ENCODE results near the gene ANKS1B. TPM values are rescaled to one million over a fixed set of nuclear protein-coding genes. Genes with fewer than 3 reads are reported as not detected.

Gene ANKS1B
- total and polyA plus RNA-seq, 2 of the 4 experiments (the other 2 are of a cell fraction), result 0.17 to 0.18 TPM

DNA sequence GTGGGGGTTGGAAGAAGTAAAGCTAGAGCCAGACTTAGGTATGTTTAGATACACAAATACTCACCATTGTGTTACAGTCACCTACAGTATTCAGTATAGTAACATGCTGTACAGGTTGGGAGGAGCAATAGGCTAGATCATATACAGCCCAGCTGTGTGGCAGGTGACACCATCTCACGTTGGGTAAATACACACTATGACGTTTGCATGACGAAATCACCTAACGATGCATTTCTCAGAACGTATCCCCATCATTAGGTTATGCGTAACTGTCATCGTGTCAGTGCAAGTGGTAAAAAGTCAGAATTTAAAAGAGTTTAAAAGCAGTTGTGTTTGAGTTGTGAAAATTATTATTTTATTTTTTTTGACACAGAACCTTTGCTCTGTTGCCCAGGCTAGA is 1172.5 kb downstream of the ANKS1B start:
- no peak overlapping the region for H2BK120ac ChIP-seq (ENCODE audit: low read depth, low read length)
- TF ChIP-seq CHD1 (IDR thresholded peaks at IDR 0.05; ENCODE audit: low read depth, low read length) (no peak), SMC3 (IDR thresholded peaks at IDR 0.05; ENCODE audit: low read depth, low read length) (no peak), MXI1 (IDR thresholded peaks at IDR 0.05; ENCODE audit: borderline replicate concordance, low read depth, low read length) (no peak), POLR2A (IDR thresholded peaks at IDR 0.05; ENCODE audit: low read depth, low read length) (no peak)
- H3K4me1 ChIP-seq (ENCODE audit: control insufficient read depth, insufficient read depth, low read length), result no peaks in the 10 kb centered on the region
- no peak overlapping the region for H3K23ac ChIP-seq (ENCODE audit: low read depth, low read length)
- no peak overlapping the region for H3K56ac ChIP-seq (ENCODE audit: extremely low read depth, insufficient read depth, low read length)
- H2AK5ac ChIP-seq (ENCODE audit: low read depth, low read length), result no peak overlapping the region
- ATAC-seq (ENCODE audit: low read depth), result no peak
- no peak overlapping the region for H3K4me3 ChIP-seq (ENCODE audit: insufficient read depth, low read depth, low read length)
- no peak overlapping the region for H4K5ac ChIP-seq (ENCODE audit: low read depth, low read length)
- H4K20me1 ChIP-seq (ENCODE audit: insufficient read depth, low read length), result no peaks in the 10 kb centered on the region
- H3K27me3 ChIP-seq (ENCODE audit: control insufficient read depth, insufficient read depth, low read length), result no peaks in the 10 kb centered on the region; the same call in 1 of the 2 replicates
- H3K18ac ChIP-seq (ENCODE audit: low read depth, low read length), result no peak overlapping the region
- H2AFZ ChIP-seq (replicated peaks; ENCODE audit: low read length, poor library complexity), result no peak overlapping the region
- no peak overlapping the region for H2BK20ac ChIP-seq (ENCODE audit: low read depth, low read length)
- no peaks in the 10 kb centered on the region for H3K9me3 ChIP-seq (ENCODE audit: control insufficient read depth, insufficient read depth, low read length)
- dilution Hi-C loops (cut with HindIII; ENCODE audit: low sequenced_read_pairs, unreplicated experiment), result no loop called here
- no peaks in the 10 kb centered on the region for H3K9me1 ChIP-seq (ENCODE audit: insufficient read depth, low read length)
- ChIA-PET POLR2A (ENCODE audit: unreplicated experiment) (no interaction called here), CTCF (no interaction called here)
- 30% methylated on average over 2 of the region's 7 CpGs; no CpG with 5 or more reads in 1 of the 2 experiments for WGBS, 2 experiments (ENCODE audit: extremely low coverage in 2 of 2, insufficient read length in 1 of 2)
- no peak overlapping the region for H2BK15ac ChIP-seq (ENCODE audit: low read depth, low read length)
- in situ Hi-C loops (cut with MboI; ENCODE audit: low sequenced_read_pairs), result no loop called here
- H3K79me1 ChIP-seq (ENCODE audit: low read depth in 1 of 2, low read length in 2 of 2), result no peaks in the 10 kb centered on the region
- intact Hi-C loops (cut with micrococcal nuclease), result no loop called here
- H3K27ac ChIP-seq (ENCODE audit: insufficient read depth, low read length), result no peak overlapping the region
- no peak overlapping the region for H3K4ac ChIP-seq (ENCODE audit: low read depth, low read length)
- no peak for DNase-seq
- H3K14ac ChIP-seq (replicated peaks; ENCODE audit: low read depth, low read length), result no peak overlapping the region
- BruUV-seq (replicated peaks), result no TSS peak
- no peaks in the 10 kb centered on the region for H3K36me3 ChIP-seq (ENCODE audit: control insufficient read depth, insufficient read depth, low read length)
- H3K4me2 ChIP-seq (ENCODE audit: low read depth, low read length), result no peak overlapping the region
- no peak overlapping the region for H3K9ac ChIP-seq (ENCODE audit: low read depth, low read length)
- H4K8ac ChIP-seq (ENCODE audit: low read depth in 2 of 2, low read length in 2 of 2), result no peak overlapping the region
- H2AK9ac ChIP-seq (replicated peaks; ENCODE audit: low read depth, low read length, poor library complexity), result no peak overlapping the region
- H2BK5ac ChIP-seq (ENCODE audit: low read depth, low read length, poor library complexity, severe bottlenecking), result no peak overlapping the region
- no peak overlapping the region for H4K91ac ChIP-seq (ENCODE audit: insufficient read depth, low read depth, low read length)

All from IMR-90 (cell line).